RKO (cell line): ENCODE results near the gene TRPM3.

ENCODE experiments used
- DNase-seq: peaks from one replicate; pipeline ENCODE4 v3.0.0-alpha.2; 2016; ENCODE audit warnings: low spot score

TRPM3 gene

GRCh38 chr9:70479880-70480291 is 641.5 kb downstream of the TRPM3 start:
- DNase-seq = no peak
